Ovary (tissue), 9 donors: Measurements from ENCODE around the gene ELMOD3. TPM values are rescaled to one million over a fixed set of nuclear protein-coding genes. Genes with fewer than 3 reads are reported as not detected.
"Not testable (repeated sequence)": the region's sequence is repeated elsewhere in the genome, so short reads cannot be mapped to it uniquely, and the experiment has no call there.

ENCODE experiments used
- DNase-seq, 5 donors: peaks; one replicate each; pipeline ENCODE4 v3.0.0-alpha.2; 2019 to 2020
- H3K27ac ChIP-seq, 2 donors: fragments of 200-600 bp; one replicate each; pipeline versions ENCODE4 v1.5.1 to v1.8.0; 2019 to 2022
- H3K27me3 ChIP-seq: fragments of 200-600 bp; one replicate; pipeline ENCODE4 v1.8.0; 2022
- H3K36me3 ChIP-seq: fragments of 200-600 bp; sonication (generic); one replicate; pipeline ENCODE4 v1.5.1; 2019
- H3K4me1 ChIP-seq: one replicate; pipeline ENCODE4 v1.8.1; 2013; ENCODE audit warnings: mild to moderate bottlenecking, moderate library complexity; ENCODE audit not compliant: insufficient read depth
- H3K4me3 ChIP-seq: fragments of 200-600 bp; sonication (generic); one replicate; pipeline ENCODE4 v1.5.1; 2017
- H3K9me3 ChIP-seq, 2 donors: fragments of 200-600 bp in 1 of 2; sonication (generic) in 1 of 2; one replicate each; pipeline versions ENCODE4 v1.5.1 to v1.8.1; 2013 to 2019; ENCODE audit warnings: mild to moderate bottlenecking in 1 of 2, moderate library complexity in 1 of 2
- EP300 ChIP-seq: sonication (generic); formaldehyde crosslinking; IDR thresholded peaks from one replicate; pipeline ENCODE4 v1.6.1; 2017; ENCODE audit warnings: antibody characterized with exemption
- POLR2A ChIP-seq: fragments of 450-650 bp; IDR thresholded peaks from one replicate; pipeline ENCODE4 v1.6.1; 2017; ENCODE audit warnings: antibody characterized with exemption, mild to moderate bottlenecking, moderate library complexity
- WGBS, 3 donors: extraction: QIAGEN DNeasy Blood & Tissue Kit in 1 of 3; methylation state at CpG; one replicate each; pipeline versions ENCODE4 v1.1.5 to v1.1.7; 2013 to 2017; 5-methylcytosine and 5-hydroxymethylcytosine counted together
- intact Hi-C, 4 donors: fragments of 100-400 bp; cut with DNase I; formaldehyde crosslinking; loops; one replicate each; pipeline versions ENCODE4 v1.11.0 to v1.15.1; 2022 to 2023
- polyA plus RNA-seq, 2 donors: library from polyadenylated mRNA; stranded (reverse); fragments of 200-250 nt in 1 of 2; fragments of 350-450 nt in 1 of 2; fragmentation: Illumina TruSeq in 1 of 2; extraction: RNeasy Lipid Tissue Mini Kit (QIAGEN cat#74804) in 1 of 2; gene quantifications; one replicate each; pipeline ENCODE4 v1.2.3, GENCODE V29; 2013 to 2014
- total RNA-seq, 7 donors: library from RNA; depleted of rRNA in 2 of 7; stranded (reverse); fragments of >200 nt in 2 of 7; fragmentation: NEBNext Ultra II Directional in 3 of 7; extraction: Animal tissue kit (Norgen Biotek cat#: 25700) in 3 of 7; gene quantifications; one replicate each; pipeline versions ENCODE4 v1.1.0 to v1.2.4, GENCODE V29; 2016 to 2023
- TF ChIP-seq, protein P1 (sequence below), 3 donors: fragments of 450-650 bp in 2 of 3; fragments of 200-600 bp in 1 of 3; IDR thresholded peaks; one replicate each; pipeline versions ENCODE4 v1.5.1 to v1.8.0; 2016 to 2022; ENCODE audit warnings: antibody characterized with exemption in 3 of 3, mild to moderate bottlenecking in 1 of 3
- donor health status: DM: no; HTN: no; CAD: no; lungs with moderate emphysema.
- donor health status: DM: no; HTN: no; CAD: no.
- donor health status: Bipolar disorder and iron deficiency.
- donor health status: DM: yes; HTN: yes; CAD: no.
- donor health status: DM: no; HTN: no; CAD: no.
- donor health status: DM: yes; HTN: yes; CAD: no.

Gene ELMOD3
- total and polyA plus RNA-seq, 9 donors: 13.0 to 23.0 (median 17.3) TPM

DNA sequence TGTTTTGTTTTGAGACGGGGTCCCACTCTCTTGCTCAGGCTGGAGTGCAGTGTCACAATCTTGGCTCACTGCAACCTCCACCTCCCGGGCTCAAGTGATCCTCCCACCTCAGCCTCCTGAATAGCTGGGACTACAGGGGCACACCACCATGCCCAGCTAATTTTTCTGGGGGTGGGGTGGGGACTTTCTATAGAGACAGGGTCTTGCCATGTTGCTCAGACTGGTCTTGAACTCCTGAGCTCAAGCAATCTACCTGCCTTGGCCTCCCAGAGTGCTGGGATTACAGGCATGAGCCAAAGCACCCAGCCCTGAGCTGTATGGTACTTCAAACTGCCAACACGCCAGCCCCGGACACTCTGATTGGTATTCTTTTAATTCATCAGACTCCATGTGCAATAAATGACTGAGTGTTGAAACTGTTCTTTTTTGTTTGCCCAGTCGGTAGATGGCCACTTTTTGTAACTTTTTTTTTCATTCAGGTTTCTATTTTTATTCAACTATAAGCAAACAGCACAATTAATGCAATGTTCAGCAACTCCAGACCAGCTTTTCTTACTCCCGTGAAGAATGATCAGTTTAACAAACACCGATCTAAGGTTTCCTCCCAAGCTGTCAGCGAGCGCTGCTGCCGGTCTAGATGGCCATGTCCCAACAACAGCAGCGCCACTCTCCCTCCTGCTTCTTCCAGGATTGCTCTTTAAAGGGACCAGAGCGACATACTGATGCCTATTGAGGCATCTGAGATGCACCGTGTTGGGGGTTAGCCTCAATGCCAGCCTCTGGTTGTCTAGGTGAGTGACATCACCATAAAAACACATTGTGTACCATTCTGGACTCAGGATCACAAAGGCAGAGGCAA, 14.3 kb upstream of the ELMOD3 start:
- TF ChIP-seq POLR2A (no peak), EP300 (no peak)
- TF ChIP-seq, protein P1, sequence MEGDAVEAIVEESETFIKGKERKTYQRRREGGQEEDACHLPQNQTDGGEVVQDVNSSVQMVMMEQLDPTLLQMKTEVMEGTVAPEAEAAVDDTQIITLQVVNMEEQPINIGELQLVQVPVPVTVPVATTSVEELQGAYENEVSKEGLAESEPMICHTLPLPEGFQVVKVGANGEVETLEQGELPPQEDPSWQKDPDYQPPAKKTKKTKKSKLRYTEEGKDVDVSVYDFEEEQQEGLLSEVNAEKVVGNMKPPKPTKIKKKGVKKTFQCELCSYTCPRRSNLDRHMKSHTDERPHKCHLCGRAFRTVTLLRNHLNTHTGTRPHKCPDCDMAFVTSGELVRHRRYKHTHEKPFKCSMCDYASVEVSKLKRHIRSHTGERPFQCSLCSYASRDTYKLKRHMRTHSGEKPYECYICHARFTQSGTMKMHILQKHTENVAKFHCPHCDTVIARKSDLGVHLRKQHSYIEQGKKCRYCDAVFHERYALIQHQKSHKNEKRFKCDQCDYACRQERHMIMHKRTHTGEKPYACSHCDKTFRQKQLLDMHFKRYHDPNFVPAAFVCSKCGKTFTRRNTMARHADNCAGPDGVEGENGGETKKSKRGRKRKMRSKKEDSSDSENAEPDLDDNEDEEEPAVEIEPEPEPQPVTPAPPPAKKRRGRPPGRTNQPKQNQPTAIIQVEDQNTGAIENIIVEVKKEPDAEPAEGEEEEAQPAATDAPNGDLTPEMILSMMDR (IDR thresholded peaks at IDR 0.05): no peak
- DNase-seq: no peak
- intact Hi-C loops: no loop called here
- Histone ChIP-seq H3K4me3 (no peak overlapping the region), H3K9me3 (no peaks in the 10 kb centered on the region), H3K4me1 (no peaks in the 10 kb centered on the region), H3K27ac (no peak overlapping the region), H3K36me3 (no peaks in the 10 kb centered on the region), H3K27me3 (no peaks in the 10 kb centered on the region)
- WGBS, 3 donors: 18 to 25% (median 19%) methylated on average over 13 of the region's 13 CpGs

DNA sequence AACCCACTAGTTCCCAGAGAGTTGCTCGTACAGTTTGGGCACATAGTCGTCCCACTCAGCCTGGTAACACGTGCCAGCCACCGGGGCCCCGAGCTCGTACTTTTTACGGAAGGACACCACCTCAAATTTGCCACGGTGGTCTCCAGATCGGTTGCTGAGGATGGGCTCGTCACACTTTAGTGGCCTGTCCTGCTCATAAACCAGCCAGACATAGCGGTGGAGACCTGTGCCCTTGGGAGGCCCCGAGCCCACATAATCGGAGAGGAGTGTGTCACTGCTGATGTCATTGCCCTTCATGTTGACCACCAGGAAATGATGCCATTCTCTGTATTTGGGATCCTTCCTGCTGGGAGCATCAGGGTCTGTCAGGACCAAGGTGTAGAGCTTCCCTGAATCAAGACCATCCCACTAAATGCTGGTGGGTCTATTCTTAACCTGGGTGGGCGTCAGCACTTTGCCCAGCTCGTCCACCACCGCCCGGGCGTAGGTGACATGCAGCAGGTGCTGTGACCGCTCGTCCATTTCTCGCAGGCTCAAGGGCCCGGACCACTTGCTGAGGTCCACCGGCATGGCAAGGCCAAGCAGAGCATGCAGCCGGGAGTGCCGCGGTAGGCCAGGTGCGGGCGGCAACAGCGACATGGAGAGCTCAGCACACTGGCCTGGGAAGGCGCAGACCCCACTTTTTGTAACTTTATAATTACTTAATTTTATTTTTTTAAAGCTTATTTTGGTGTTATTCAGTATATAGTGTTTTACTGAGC, 13.1 kb upstream of the ELMOD3 start:
- intact Hi-C loops: loop anchor here in 1 of 4 donors (2.0 kb wide), 1 partner anchor 23 kb away; no protein-coding TSS in a partner anchor
- 88 to 91% (median 90%) methylated on average over 30 of the region's 30 CpGs for WGBS, 3 donors
- no peaks in the 10 kb centered on the region for H3K27me3 ChIP-seq
- H3K4me3 ChIP-seq: no peak overlapping the region
- no peaks in the 10 kb centered on the region for H3K36me3 ChIP-seq
- no peaks in the 10 kb centered on the region for H3K9me3 ChIP-seq
- DNase-seq: no peak
- no peak overlapping the region for H3K27ac ChIP-seq
- no peaks in the 10 kb centered on the region for H3K4me1 ChIP-seq
- TF ChIP-seq POLR2A (no peak), EP300 (no peak)
- TF ChIP-seq, protein P1 (IDR thresholded peaks at IDR 0.05): no peak

DNA sequence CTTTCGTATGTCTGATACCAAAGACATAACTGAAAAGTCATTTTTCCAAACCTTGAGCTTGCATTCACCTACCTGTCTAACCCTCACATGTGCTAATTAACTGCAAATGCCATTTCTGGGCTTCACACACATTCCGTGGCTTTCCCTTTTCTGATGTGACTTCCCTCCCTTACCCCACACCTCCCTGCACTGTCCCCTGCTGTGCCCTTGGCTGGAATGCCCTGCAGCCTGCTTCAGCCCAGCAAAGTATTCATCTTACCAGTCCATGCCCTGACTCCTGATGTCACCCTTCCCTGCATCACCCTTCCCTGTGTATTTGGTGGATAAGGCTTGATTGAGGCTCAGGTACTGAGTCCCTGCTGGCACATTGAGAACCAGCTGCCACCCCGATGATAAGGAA, 12.4 kb upstream of the ELMOD3 start:
- no peak for DNase-seq
- Histone ChIP-seq H3K9me3 (no peaks in the 10 kb centered on the region), H3K36me3 (no peaks in the 10 kb centered on the region), H3K4me1 (no peaks in the 10 kb centered on the region), H3K4me3 (no peak overlapping the region), H3K27me3 (no peaks in the 10 kb centered on the region), H3K27ac (no peak overlapping the region)
- intact Hi-C loops: loop anchor here in 1 of 4 donors (2.0 kb wide), 1 partner anchor 23 kb away; no protein-coding TSS in a partner anchor
- TF ChIP-seq EP300: no peak
- TF ChIP-seq, protein P1 (IDR thresholded peaks at IDR 0.05): no peak
- TF ChIP-seq POLR2A: no peak
- WGBS, 3 donors: 84 to 92% (median 89%) methylated on average over 3 of the region's 3 CpGs

DNA sequence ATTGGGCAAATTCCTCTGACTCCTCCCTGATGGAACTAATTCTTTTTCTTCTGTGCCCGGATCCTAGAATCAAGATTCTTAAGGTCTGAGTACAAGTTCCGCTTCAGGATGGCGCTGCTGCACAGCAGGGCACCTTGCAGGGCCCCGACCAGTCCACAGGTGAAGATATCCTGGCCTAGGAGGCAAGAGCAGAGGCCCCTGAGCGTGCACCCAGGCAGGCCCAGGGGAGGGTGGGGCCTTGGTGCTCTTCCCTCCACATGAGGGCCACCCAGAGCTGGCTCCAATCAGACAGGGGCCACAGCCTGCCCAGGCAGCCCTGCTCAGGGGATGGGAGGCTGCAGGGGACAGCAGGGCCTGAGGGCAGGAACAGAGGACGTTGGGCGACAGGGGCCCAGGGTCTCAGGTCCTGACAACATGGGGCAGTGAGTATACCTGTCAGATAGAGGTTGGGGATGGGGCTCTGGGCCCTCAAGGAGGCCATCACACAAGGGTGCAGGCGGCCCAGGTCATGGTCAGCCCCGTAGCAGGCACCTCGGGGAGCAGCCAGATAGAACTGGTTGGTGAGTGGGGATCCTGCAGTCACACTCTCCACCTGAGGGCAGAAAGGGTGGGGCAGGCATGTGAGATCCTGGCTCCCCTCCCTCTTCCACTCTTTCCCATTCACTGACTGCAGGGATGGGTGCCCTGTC, 11.2 kb upstream of the ELMOD3 start:
- intact Hi-C loops: loop anchor here in 1 of 4 donors (2.0 kb wide), 1 partner anchor 25 kb away; no protein-coding TSS in a partner anchor
- H3K36me3 ChIP-seq, H3K9me3 ChIP-seq, H3K27ac ChIP-seq, H3K4me3 ChIP-seq, H3K27me3 ChIP-seq, DNase-seq, H3K4me1 ChIP-seq: not testable (repeated sequence)
- 91 to 92% (median 91%) methylated on average over 7 to 10 of the region's 10 CpGs for WGBS, 3 donors
